HG03025 (cell line): ENCODE results near the gene BANF2.

Source experiments
- ATAC-seq: cut with Tn5 transposase; IDR thresholded peaks from one replicate; pipeline ENCODE4 v1.9.1; 2021; ENCODE audit warnings: mild to moderate bottlenecking, moderate library complexity; ENCODE audit not compliant: unreplicated experiment, low FRiP score

BANF2 gene

DNA sequence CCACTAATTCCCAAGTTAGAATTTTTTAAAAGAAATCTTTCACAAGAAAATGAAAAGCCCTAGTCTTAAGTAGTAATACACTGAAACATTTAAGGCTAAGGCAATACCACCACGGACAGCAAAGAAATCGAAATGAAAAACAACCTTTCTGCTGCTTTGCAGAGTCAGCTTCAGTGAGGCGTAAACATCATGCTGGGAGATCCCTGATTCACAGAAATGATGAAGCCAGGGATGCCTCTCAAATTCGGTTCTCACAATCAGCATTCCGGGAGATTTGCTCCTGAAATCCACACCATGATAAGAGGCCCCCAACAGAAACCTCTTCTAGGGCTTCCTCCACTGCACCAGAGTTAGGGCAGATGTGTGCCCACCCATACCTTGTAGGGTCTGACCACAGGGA, 36.3 kb upstream of the BANF2 start:
- no peak for ATAC-seq

DNA sequence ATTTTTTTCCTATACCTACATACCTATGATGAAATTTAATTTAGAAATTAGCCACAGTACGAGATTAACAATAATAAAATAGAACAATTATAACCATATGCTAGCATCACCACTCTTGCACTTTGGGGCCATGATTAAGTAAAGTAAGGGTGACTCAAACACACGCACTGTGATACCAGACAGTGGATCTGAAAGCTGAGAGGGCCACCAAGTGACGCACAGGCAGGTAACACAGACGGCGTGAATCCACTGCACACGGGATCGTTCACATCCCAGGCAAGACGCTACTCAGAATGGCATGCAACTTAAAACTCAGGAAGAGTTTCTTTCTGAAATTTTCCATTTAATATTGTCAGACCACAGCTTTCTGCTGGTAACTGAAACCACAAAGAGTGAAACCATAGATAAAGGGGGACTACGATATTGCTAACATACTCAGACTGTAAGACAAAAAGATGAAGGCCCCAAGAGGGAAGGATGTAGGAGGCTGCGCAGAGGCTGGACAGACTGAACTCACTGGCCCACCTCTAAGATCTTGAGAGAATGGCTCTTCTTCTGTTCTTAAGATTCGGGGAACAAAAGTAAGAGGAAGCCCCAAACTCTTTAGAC, 35.6 kb upstream of the BANF2 start:
- no peak for ATAC-seq

GRCh38 chr20:17665756-17666155, 34.0 kb upstream of the BANF2 start:
- ATAC-seq = no peak

- no peak for ATAC-seq
These were observed 33.3 kb upstream of the BANF2 start for GRCh38 chr20:17666481-17666880.

DNA sequence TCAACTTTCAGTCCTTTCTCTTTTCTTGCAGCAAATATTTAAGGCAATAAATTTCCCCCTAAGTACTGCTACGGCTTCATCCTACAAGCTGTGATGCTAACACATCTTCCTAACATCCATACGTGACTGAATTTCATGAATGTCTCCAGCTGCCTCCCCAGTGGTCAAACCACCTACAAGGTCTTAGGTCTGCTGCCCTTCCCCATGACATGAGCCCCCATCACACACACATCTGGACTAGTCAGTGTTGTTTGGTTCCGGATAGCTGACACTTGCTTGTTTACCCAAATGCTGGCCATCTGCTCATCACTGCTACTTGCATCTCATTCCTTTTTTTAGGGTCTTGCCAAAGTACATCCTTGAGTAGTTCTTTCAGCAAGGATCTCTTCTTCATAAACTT, 32.3 kb upstream of the BANF2 start:
- no peak for ATAC-seq

DNA sequence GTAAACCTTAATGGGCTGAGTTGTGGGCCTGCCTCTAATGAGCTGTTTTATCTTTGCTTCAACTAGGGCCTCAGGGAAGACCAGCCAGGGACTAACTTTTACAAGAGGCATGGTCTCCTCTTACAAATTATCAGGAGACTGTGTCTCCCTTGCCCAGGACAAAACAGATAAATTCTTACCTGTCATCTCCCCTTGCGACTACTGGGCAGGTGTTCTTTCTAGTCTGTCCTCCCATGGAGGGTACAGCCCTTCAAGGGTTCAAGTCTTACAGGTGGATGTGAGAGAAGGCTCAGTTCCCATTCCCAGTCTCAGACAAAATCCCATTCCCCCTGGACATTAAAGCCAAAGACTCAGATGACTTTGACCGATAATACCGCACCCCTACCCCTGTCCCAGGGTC, 31.3 kb upstream of the BANF2 start:
- no peak for ATAC-seq

DNA sequence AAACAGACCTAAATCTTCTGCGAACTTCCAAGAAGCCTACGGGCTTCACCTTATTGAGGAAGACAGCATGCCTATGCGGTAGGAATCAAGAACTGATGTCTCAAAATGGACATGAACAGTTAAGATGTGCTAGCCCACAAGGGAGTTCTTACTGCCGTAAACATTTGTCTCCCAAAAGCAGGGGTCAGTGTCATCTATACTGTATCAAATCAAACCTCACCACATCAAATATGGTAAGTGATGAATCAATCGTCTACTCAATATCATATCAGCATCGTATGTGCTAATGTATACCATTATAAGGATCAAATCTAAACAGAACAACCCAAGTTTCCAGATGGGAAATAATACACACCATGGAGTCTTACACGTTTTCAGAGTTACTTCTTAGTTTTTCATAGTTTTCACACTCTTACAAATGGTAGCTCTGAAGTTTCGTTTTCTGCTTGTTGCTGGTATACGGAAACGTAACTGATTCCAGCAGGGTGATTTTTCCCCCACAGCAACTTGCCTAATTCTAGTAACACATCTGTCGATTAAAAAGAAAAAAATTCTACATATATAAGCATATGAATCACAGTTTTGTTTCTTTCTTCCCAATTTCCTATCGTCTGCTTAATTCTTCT, 30.3 kb upstream of the BANF2 start:
- ATAC-seq = no peak

DNA sequence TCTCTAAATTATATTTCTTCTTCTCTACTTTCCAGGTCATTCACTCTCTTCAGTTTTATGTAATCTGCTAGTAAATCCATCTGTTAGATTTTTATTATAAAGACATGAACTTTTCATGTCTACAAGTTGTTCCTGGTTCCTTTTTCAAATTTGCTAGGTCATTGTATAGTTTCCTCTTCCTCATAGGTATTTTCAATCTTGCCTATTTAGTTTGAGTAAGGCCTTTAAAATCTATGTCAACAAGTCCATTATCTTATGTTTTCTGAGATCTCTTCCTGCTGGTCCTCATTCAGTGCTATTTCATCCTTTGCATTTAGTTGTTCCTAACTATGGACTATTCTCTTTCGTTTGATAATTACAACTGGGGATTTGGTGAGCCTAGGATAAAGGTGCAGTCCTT, 28.8 kb upstream of the BANF2 start:
- ATAC-seq = no peak

- no peak for ATAC-seq
These were observed 28.2 kb upstream of the BANF2 start for GRCh38 chr20:17671565-17671964.

- ATAC-seq = no peak
These were observed 26.7 kb upstream of the BANF2 start for GRCh38 chr20:17673084-17673483.

GRCh38 chr20:17674722-17675518, 24.8 kb upstream of the BANF2 start:
- no peak for ATAC-seq

GRCh38 chr20:17675519-17676377, 24.0 kb upstream of the BANF2 start:
- ATAC-seq = no peak

DNA sequence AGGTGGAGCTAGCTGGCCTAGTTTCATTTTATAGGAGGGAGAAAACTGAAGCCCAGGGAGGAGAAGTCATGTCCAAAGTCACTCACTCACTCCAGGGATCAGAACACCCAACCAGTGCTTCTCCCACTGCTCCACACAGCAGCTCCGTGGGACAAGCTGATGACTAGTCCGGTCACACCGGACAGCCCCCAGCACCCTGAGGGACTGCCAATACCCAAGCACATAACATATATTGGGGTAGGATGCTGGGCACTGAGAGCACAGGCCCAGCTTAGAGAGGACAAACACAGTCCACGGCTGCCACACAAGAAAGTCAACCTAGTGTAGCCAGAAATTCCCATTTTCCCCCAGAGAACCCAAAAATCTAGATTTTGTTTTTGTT, 23.4 kb upstream of the BANF2 start:
- ATAC-seq = no peak

GRCh38 chr20:17676942-17677341, 22.8 kb upstream of the BANF2 start:
- no peak for ATAC-seq

GRCh38 chr20:17678295-17678694, 21.5 kb upstream of the BANF2 start:
- ATAC-seq = no peak

DNA sequence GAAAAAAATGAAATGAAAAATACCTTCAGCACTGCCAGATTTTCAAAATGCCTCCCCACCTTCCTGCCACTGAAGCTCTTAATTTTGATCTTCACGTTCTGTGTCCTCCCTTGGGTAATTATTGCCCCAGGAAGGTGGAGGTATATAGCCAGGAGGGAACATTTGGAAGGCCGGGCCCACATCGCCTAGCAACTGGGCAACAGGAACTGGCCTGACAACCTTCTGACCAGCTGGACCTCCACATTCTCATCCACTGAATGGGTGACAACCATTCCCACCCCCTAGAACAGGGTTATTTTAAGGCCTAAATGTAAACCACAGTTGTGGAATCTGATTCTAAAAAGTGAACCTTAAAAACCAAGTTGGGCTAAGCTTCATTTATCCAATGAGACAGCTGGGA, 20.9 kb upstream of the BANF2 start:
- ATAC-seq = no peak

DNA sequence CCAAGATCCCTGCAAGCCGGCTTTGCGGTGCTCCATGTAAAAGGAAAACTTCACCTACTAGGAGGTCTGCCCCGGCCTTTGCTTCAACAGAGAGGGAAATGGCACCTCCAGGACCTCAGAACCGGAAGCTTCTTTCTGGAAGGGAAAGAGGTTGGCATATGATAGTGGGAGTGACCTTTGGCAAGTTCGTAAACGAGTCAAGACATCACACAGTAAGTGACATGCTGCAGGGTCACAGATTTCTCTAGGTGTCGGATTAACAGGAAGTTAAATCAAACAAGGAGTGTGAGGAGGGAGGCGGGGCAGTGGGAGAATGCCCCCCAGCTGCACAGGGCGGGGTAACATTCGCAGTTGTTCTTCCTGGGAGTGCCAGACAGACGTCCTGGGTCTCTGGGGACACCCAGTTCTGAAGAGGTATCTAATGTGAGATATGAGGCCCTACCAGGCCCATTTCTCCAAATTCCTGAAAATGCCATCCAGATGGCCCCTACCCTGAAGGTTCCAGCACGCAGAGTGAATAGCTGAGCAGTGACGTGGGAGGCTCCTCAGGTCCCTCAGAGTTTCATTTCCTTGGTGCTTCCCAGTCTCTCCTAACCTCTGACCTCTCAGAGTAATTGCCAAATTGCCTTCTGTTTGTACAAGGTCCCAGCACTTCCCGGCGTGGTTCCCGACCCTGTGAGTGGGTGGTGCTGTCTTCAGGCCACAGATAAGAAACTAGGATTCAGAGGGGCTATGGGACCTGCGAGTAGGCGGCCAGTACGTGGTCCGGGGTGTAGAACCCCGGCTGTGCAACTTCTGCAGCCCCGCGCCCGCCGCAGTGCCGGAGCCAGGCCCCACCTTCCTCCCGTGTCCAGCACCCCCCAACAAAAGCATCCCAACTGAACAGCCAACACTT, 19.6 kb upstream of the BANF2 start:
- ATAC-seq = no peak

DNA sequence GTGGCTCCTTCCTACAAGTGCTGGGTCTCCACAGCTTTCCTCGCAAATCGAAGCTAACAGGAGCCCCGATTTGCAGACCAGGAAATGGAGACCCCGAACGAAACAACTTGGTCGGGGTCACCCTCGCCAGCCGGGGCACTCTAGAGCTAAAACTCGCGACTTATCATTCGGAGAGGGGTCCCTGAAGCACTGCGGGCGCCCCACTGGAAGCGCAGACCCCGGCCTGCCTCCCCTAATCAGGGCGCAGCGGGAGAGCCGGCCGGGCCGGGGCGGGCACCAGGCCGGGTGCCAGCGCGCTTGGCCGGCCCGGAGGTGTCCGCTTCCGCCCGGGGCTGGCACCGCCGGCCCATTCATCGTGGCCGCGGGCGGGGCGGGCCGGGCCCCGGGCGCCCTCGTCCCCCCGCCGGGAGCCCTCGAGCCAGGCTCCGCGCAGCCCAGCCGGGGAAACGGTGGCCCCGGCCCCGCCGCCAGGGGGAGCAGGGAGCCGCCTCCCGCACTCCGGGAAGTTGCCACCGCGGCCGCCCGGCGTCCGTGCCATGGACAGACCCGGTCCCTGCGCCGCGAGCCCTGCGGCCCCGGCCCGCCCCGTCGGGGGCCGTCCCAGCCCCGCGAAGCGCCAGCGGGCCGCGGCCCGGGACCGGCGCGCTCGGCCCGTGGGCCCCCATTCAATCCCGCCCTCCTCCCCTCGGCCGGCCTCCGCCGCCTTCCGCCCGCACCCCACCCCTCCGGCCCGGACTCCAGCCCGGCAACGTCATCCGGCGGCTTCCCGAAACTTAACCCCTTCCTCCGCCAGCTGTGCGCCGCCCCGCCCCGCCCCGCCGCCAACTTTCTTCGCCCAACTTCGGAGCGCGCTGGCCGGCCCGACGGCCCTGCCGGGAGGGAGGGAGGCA, 18.7 kb upstream of the BANF2 start:
- ATAC-seq = peak; percentile 38

DNA sequence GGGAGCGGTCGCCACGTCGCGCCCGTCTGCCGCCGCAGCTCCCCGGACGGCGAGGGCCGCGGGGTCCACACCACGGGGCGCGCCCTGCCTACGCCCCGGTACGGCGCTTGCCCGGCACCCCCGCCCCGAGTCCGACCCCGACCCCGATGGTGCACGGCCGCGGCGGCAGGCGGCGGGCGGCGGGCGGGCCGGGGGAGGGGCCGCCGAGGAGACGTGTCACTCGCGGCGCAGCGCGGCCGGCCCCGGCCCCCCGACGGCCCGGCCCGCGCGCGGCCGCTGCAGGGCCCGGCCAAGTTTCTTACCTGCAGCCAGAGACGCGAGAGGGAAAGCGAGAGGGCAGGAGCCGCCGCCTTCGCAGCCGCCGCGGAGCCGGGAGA, 18.1 kb upstream of the BANF2 start:
- ATAC-seq = peak; percentile 7
